Caco-2 (cell line): ENCODE measurements around the gene INTS6. TPM values are rescaled to one million over a fixed set of nuclear protein-coding genes. Genes with fewer than 3 reads are reported as not detected.

Source experiments
- BruUV-seq: library from RNA; stranded (reverse); fragments of 400-500 nt; replicated peaks from 2 replicates; lab custom pipeline; 2021; lab: Mats Ljungman, UMichigan
- CTCF ChIA-PET: fragments of 300-600 bp; sonication (Branson Sonifier 250); formaldehyde crosslinking; loops from one replicate; lab custom pipeline; 2022; ENCODE audit warnings: antibody characterized with exemption; lab: Charles Lee
- POLR2A ChIA-PET: fragments of 300-600 bp; sonication (Branson Sonifier 250); formaldehyde crosslinking; loops from one replicate; lab custom pipeline; 2022; ENCODE audit warnings: antibody characterized with exemption; lab: Charles Lee
- DNase-seq, 2 experiments: peaks; one replicate each; pipeline versions ENCODE4 v3.0.0 to v3.0.0-alpha.2; 2020 to 2022
- H3K27me3 ChIP-seq: replicated peaks from 2 replicates; pipeline ENCODE4 v1.6.0; 2011; ENCODE audit warnings: low read length; ENCODE audit not compliant: control insufficient read depth, insufficient read depth
- H3K36me3 ChIP-seq: 2 replicates; pipeline ENCODE4 v1.5.1; 2011; ENCODE audit warnings: low read length; ENCODE audit not compliant: control insufficient read depth, insufficient read depth
- H3K4me1 ChIP-seq: fragments of 250-450 bp; sonication (Bioruptor Pico); 2 replicates; pipeline ENCODE4 v1.5.1; 2020; ENCODE audit warnings: mild to moderate bottlenecking
- H3K4me3 ChIP-seq: 2 replicates; pipeline ENCODE4 v1.5.1; 2011; ENCODE audit warnings: low read depth, mild to moderate bottlenecking, control low read depth, low read length
- H3K9me3 ChIP-seq: fragments of 250-450 bp; sonication (Bioruptor Pico); 2 replicates; pipeline ENCODE4 v1.5.1; 2020; ENCODE audit warnings: mild to moderate bottlenecking, moderate library complexity
- H3K27ac Mint-ChIP-seq: one replicate; pipeline ENCODE4 v1.8.0; 2022; ENCODE audit warnings: mixed read lengths; ENCODE audit not compliant: unreplicated experiment
- H3K27me3 Mint-ChIP-seq: one replicate; pipeline ENCODE4 v1.8.0; 2022; ENCODE audit warnings: mixed read lengths; ENCODE audit not compliant: insufficient read depth, unreplicated experiment
- H3K36me3 Mint-ChIP-seq: one replicate; pipeline ENCODE4 v1.8.0; 2022; ENCODE audit warnings: mild to moderate bottlenecking, mixed read lengths; ENCODE audit not compliant: insufficient read depth, unreplicated experiment
- H3K4me1 Mint-ChIP-seq: one replicate; pipeline ENCODE4 v1.8.0; 2022; ENCODE audit warnings: low read depth, mixed read lengths; ENCODE audit not compliant: unreplicated experiment
- H3K4me3 Mint-ChIP-seq: one replicate; pipeline ENCODE4 v1.8.0; 2022; ENCODE audit warnings: mild to moderate bottlenecking, moderate library complexity, mixed read lengths; ENCODE audit not compliant: unreplicated experiment
- H3K9me3 Mint-ChIP-seq: one replicate; pipeline ENCODE4 v1.8.0; 2022; ENCODE audit warnings: mixed read lengths; ENCODE audit not compliant: unreplicated experiment
- intact Hi-C: fragments of 100-400 bp; cut with micrococcal nuclease; formaldehyde crosslinking; loops from one replicate; pipeline ENCODE4 v1.10.0; 2022; ENCODE audit not compliant: unreplicated experiment
- total RNA-seq: library from RNA; stranded (reverse); gene quantifications from 2 replicates; pipeline ENCODE4 v1.2.3, GENCODE V29; 2022
- TF ChIP-seq, protein P1 (sequence below), 2 experiments: fragments of 200-600 bp in 1 of 2; IDR thresholded peaks; 1 replicate in 1 of 2; 2 replicates in 1 of 2; pipeline versions ENCODE4 v1.5.1 to v1.8.0; 2011 to 2022; ENCODE audit warnings: antibody characterized with exemption in 1 of 2, control low read depth in 1 of 2, inconsistent platforms in 1 of 2, low read depth in 1 of 2, low read length in 1 of 2, mild to moderate bottlenecking in 1 of 2, moderate library complexity in 1 of 2; ENCODE audit not compliant: insufficient read depth in 1 of 2, severe bottlenecking in 1 of 2, unreplicated experiment in 1 of 2

INTS6 gene
- total RNA-seq, 1 experiment from 2014 or later, result 42.6 TPM

DNA sequence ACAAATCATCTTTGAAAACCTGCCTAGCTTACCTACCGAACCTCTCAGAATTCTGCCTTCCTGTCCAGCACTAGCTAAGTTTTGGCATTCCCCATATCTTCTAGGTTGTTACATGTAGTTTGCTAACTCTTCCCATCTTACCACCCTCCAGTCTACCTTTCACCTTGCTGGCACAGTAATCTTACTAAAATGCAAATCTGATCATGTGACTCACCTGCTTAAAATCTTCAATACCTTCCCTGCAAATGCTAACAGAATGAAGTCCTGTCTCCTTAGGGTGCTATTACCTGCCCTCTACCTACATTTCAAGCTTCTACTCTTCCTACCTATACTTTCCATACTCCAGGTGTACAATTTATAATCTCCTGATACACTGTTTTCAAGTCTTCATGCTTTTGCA is 30.4 kb downstream of the INTS6 start:
- Mint-ChIP-seq H3K36me3 (peaks cover 15% of the 10 kb centered on the region), H3K4me3 (no peak overlapping the region), H3K4me1 (peaks cover 14% of the 10 kb centered on the region), H3K9me3 (no peaks in the 10 kb centered on the region), H3K27me3 (no peaks in the 10 kb centered on the region), H3K27ac (no peak overlapping the region)
- no peaks in the 10 kb centered on the region; the same call in 1 of the 2 replicates for H3K4me1 ChIP-seq
- no peaks in the 10 kb centered on the region for H3K27me3 ChIP-seq
- no peak for DNase-seq
- no peaks in the 10 kb centered on the region for H3K9me3 ChIP-seq
- POLR2A ChIA-PET, result no interaction called here
- intact Hi-C loops, result no loop called here
- H3K4me3 ChIP-seq, result no peak overlapping the region
- no TSS peak for BruUV-seq
- CTCF ChIA-PET, result no interaction called here
- H3K36me3 ChIP-seq, result no peaks in the 10 kb centered on the region; the same call in 1 of the 2 replicates
- TF ChIP-seq, protein P1, sequence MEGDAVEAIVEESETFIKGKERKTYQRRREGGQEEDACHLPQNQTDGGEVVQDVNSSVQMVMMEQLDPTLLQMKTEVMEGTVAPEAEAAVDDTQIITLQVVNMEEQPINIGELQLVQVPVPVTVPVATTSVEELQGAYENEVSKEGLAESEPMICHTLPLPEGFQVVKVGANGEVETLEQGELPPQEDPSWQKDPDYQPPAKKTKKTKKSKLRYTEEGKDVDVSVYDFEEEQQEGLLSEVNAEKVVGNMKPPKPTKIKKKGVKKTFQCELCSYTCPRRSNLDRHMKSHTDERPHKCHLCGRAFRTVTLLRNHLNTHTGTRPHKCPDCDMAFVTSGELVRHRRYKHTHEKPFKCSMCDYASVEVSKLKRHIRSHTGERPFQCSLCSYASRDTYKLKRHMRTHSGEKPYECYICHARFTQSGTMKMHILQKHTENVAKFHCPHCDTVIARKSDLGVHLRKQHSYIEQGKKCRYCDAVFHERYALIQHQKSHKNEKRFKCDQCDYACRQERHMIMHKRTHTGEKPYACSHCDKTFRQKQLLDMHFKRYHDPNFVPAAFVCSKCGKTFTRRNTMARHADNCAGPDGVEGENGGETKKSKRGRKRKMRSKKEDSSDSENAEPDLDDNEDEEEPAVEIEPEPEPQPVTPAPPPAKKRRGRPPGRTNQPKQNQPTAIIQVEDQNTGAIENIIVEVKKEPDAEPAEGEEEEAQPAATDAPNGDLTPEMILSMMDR (IDR thresholded peaks at IDR 0.05; ENCODE audit: insufficient read depth in 1 of 2, low read depth in 1 of 2, low read length in 1 of 2, severe bottlenecking in 1 of 2, unreplicated experiment in 1 of 2), result no peak

DNA sequence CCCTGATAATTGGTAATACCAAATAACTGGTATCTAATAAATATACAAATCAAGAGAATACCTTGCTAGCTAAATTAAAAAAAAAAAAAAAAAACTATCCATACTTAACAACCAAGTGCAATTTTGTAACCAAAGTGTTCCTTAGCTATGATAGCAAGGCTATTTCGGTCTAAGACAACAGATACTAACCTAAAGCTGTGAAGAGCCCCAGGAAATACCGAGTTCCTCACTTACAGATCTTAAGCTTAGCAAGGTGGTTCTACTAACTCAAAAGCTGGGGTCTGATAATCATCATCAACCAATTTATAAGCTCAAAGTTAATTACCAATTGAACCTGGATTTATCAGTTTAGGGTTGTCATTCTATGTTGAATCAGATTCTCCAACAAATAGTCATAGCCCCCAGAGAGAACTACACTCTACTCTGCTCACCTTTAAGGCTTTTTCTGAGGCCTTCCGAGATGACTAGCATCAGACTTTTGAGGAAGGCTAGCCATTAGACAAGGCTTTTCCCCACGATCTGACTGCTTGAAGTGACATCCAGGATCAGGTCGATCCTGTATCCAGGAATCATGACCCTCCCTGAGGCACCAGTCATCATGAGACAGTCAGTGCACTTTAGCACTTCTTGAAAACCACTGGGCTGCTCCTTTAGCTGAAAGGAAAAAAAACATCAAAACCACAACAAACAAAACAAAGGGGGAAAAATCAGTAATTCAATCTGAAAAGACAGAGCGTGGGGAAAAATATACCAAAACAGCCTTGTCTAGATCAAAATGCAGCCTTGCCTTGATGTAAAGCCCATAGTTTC is 31.9 kb downstream of the INTS6 start:
- Mint-ChIP-seq H3K27ac (no peak overlapping the region), H3K4me3 (no peak overlapping the region), H3K27me3 (no peaks in the 10 kb centered on the region), H3K9me3 (peaks cover 5% of the 10 kb centered on the region), H3K36me3 (peaks cover 23% of the 10 kb centered on the region), H3K4me1 (peaks cover 14% of the 10 kb centered on the region)
- POLR2A ChIA-PET, result interaction anchor here (0.6 kb wide), 1 partner anchor 23 kb away, joined by 7 read pairs; no protein-coding TSS in a partner anchor
- Histone ChIP-seq H3K4me1 (no peaks in the 10 kb centered on the region; the same call in 1 of the 2 replicates), H3K36me3 (no peaks in the 10 kb centered on the region; the same call in 1 of the 2 replicates), H3K9me3 (peaks cover 8% of the 10 kb centered on the region; the same call in 1 of the 2 replicates), H3K27me3 (no peaks in the 10 kb centered on the region), H3K4me3 (no peak overlapping the region)
- CTCF ChIA-PET, result no interaction called here
- intact Hi-C loops, result no loop called here
- no peak for DNase-seq
- BruUV-seq, result no TSS peak
- TF ChIP-seq, protein P1 (IDR thresholded peaks at IDR 0.05; ENCODE audit: insufficient read depth in 1 of 2, low read depth in 1 of 2, low read length in 1 of 2, severe bottlenecking in 1 of 2, unreplicated experiment in 1 of 2), result no peak

DNA sequence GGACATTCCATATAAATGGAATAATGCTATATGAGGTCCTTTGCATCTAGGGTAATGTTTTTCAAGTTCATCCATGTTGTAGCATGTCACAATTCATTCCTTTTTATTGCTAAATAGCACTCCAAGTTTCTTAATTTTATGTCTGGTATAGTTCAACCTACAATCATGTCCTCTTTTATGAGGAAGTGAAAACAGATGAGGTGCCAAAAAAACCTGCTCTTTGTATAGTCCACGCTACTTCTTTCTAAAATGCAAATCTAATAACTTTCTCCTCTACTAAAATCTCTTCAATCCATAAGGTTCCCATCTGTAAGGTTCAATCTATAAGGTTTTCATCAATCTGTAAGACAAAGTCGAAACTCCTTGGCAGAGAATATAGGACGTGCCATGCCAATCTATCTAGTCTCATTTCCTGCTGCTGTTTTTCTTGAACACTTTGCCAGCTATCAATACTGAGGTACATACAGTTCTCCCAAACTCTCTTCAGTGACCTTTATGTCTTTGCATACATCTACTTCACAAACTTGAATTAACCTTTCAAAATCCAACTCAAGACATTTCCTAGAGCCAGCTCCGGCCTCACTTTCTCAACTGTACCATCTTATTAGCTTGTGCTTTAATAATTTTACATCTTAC is 33.7 kb downstream of the INTS6 start:
- peaks cover 8% of the 10 kb centered on the region; the same call in 1 of the 2 replicates for H3K9me3 ChIP-seq
- ChIA-PET POLR2A (no interaction called here), CTCF (no interaction called here)
- no peaks in the 10 kb centered on the region; the same call in 1 of the 2 replicates for H3K36me3 ChIP-seq
- no peaks in the 10 kb centered on the region for H3K4me1 ChIP-seq
- H3K27me3 ChIP-seq, result no peaks in the 10 kb centered on the region
- no peak overlapping the region for H3K4me3 Mint-ChIP-seq
- intact Hi-C loops, result no loop called here
- no TSS peak for BruUV-seq
- H3K36me3 Mint-ChIP-seq, result peaks cover 18% of the 10 kb centered on the region
- no peak overlapping the region for H3K27ac Mint-ChIP-seq
- peaks cover 11% of the 10 kb centered on the region for H3K9me3 Mint-ChIP-seq
- H3K27me3 Mint-ChIP-seq, result no peaks in the 10 kb centered on the region
- H3K4me1 Mint-ChIP-seq, result peaks cover 9% of the 10 kb centered on the region
- DNase-seq, result no peak
- TF ChIP-seq, protein P1 (IDR thresholded peaks at IDR 0.05; ENCODE audit: insufficient read depth in 1 of 2, low read depth in 1 of 2, low read length in 1 of 2, severe bottlenecking in 1 of 2, unreplicated experiment in 1 of 2), result no peak
- H3K4me3 ChIP-seq, result no peak overlapping the region
